Measurements from ENCODE around the gene POLR3B.

- TF ChIP-seq, protein P1, sequence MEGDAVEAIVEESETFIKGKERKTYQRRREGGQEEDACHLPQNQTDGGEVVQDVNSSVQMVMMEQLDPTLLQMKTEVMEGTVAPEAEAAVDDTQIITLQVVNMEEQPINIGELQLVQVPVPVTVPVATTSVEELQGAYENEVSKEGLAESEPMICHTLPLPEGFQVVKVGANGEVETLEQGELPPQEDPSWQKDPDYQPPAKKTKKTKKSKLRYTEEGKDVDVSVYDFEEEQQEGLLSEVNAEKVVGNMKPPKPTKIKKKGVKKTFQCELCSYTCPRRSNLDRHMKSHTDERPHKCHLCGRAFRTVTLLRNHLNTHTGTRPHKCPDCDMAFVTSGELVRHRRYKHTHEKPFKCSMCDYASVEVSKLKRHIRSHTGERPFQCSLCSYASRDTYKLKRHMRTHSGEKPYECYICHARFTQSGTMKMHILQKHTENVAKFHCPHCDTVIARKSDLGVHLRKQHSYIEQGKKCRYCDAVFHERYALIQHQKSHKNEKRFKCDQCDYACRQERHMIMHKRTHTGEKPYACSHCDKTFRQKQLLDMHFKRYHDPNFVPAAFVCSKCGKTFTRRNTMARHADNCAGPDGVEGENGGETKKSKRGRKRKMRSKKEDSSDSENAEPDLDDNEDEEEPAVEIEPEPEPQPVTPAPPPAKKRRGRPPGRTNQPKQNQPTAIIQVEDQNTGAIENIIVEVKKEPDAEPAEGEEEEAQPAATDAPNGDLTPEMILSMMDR (IDR thresholded peaks at IDR 0.05), result no peak
- no peak for TF ChIP-seq POLR2A (IDR thresholded peaks at IDR 0.05)
Observed at GRCh38 chr12:106433055-106433454, 75.5 kb downstream of the POLR3B start.
